T-cell (primary cell): ENCODE results near the gene BLOC1S5. TPM values are rescaled to one million over a fixed set of nuclear protein-coding genes. Genes with fewer than 3 reads are reported as not detected.
"Not testable (repeated sequence)": the region's sequence is repeated elsewhere in the genome, so short reads cannot be mapped to it uniquely, and the experiment has no call there.

ENCODE experiments used
- ATAC-seq, 4 experiments: fragments of 200-7000 bp in 3 of 4; fragments of 150-1000 bp in 1 of 4; cut with Tn5 transposase; replicated peaks in 1 of 4; 1 replicate in 3 of 4; 2 replicates in 1 of 4; pipeline ENCODE4 v1.10.0; 2021; ENCODE audit warnings: moderate library complexity in 3 of 4, mild to moderate bottlenecking in 2 of 4, moderate number of reproducible peaks in 1 of 4
- CTCF ChIA-PET, 2 donors: fragments of 300-600 bp; sonication (Branson Sonifier 250); formaldehyde crosslinking; loops; one replicate each; lab custom pipeline; 2022; ENCODE audit warnings: antibody characterized with exemption in 2 of 2; lab: Charles Lee
- POLR2A ChIA-PET, 2 donors: fragments of 300-600 bp; sonication (Branson Sonifier 250); formaldehyde crosslinking; loops; one replicate each; lab custom pipeline; 2022; ENCODE audit warnings: antibody characterized with exemption in 2 of 2; lab: Charles Lee
- DNase-seq, 35 experiments: peaks; one replicate each; pipeline versions ENCODE4 v3.0.0 to v3.0.0-alpha.2; 2013 to 2023
- H3K27ac ChIP-seq: one replicate; pipeline ENCODE4 v1.5.1; 2013; ENCODE audit warnings: low read length
- H3K27me3 ChIP-seq, 2 experiments: replicated peaks in 1 of 2; 1 replicate in 1 of 2; 2 replicates in 1 of 2; pipeline versions ENCODE4 v1.6.1 to v1.7.0; 2013; ENCODE audit warnings: low read length in 1 of 2, mixed read lengths in 1 of 2; ENCODE audit not compliant: control insufficient read depth in 2 of 2, insufficient read depth in 2 of 2; ENCODE audit errors: extremely low read depth in 1 of 2
- H3K36me3 ChIP-seq, 2 donors: 1 replicate in 1 of 2; 2 replicates in 1 of 2; pipeline versions ENCODE4 v1.6.1 to v1.7.0; 2013; ENCODE audit warnings: low read length in 1 of 2; ENCODE audit not compliant: control insufficient read depth in 2 of 2, insufficient read depth in 1 of 2; ENCODE audit errors: extremely low read depth in 1 of 2
- H3K4me1 ChIP-seq, 2 experiments: 1 replicate in 1 of 2; 2 replicates in 1 of 2; pipeline versions ENCODE4 v1.6.1 to v1.7.0; 2013; ENCODE audit warnings: low read length in 2 of 2, mixed read lengths in 1 of 2; ENCODE audit not compliant: insufficient read depth in 2 of 2, control insufficient read depth in 1 of 2; ENCODE audit errors: extremely low read depth in 1 of 2
- H3K4me3 ChIP-seq, 2 donors: 1 replicate in 1 of 2; 2 replicates in 1 of 2; pipeline versions ENCODE4 v1.5.1 to v1.7.0; 2013; ENCODE audit warnings: mild to moderate bottlenecking in 2 of 2, low read length in 1 of 2, moderate library complexity in 1 of 2; ENCODE audit not compliant: control insufficient read depth in 1 of 2; ENCODE audit errors: extremely low read depth in 1 of 2
- H3K9me3 ChIP-seq: 2 replicates; pipeline ENCODE4 v1.7.0; 2013
- H3K27ac Mint-ChIP-seq, 2 donors: one replicate each; pipeline ENCODE4 v1.8.0; 2020 to 2021; ENCODE audit warnings: mild to moderate bottlenecking in 2 of 2, mixed read lengths in 2 of 2
- H3K27me3 Mint-ChIP-seq, 2 donors: one replicate each; pipeline ENCODE4 v1.8.0; 2021 to 2022; ENCODE audit warnings: mixed read lengths in 2 of 2
- H3K36me3 Mint-ChIP-seq: one replicate; pipeline ENCODE4 v1.8.0; 2021; ENCODE audit warnings: mixed read lengths
- H3K4me1 Mint-ChIP-seq, 3 donors: one replicate each; pipeline ENCODE4 v1.8.0; 2020 to 2022; ENCODE audit warnings: mixed read lengths in 3 of 3, mild to moderate bottlenecking in 1 of 3
- H3K4me3 Mint-ChIP-seq, 3 donors: one replicate each; pipeline ENCODE4 v1.8.0; 2020 to 2022; ENCODE audit warnings: mild to moderate bottlenecking in 3 of 3, mixed read lengths in 3 of 3, moderate library complexity in 3 of 3
- H3K9me3 Mint-ChIP-seq, 3 donors: one replicate each; pipeline ENCODE4 v1.8.0; 2020 to 2022; ENCODE audit warnings: mixed read lengths in 3 of 3
- WGBS: methylation state at CpG from one replicate; pipeline ENCODE4 v1.1.5; 2013; ENCODE audit warnings: missing lambda C conversion rate; ENCODE audit not compliant: insufficient coverage; 5-methylcytosine and 5-hydroxymethylcytosine counted together
- total RNA-seq, 35 experiments: library from RNA in 6 of 35; stranded (reverse) in 6 of 35; fragments of 120-200 nt in 1 of 35; gene quantifications; one replicate each; pipeline versions ENCODE4 v1.2.1 to v1.2.4 and lab custom pipeline; 2013 to 2026

Gene BLOC1S5
- total RNA-seq, 5 donors from 2014 or later (not counting 1 experiment from before 2014, with no cell fraction given), result 12.3 to 26.9 (median 18.1) TPM

GRCh38 chr6:8041913-8042583, 22.1 kb downstream of the BLOC1S5 start:
- Mint-ChIP-seq H3K36me3 (peaks cover 70% of the 10 kb centered on the region), H3K27me3 (no peaks in the 10 kb centered on the region), H3K4me3 (no peak overlapping the region), H3K9me3 (peaks cover under 1 to 18% (median 5%) of the 10 kb centered on the region in 3 donors), H3K4me1 (peaks cover 17 to 20% (median 20%) of the 10 kb centered on the region in 3 donors), H3K27ac (no peak overlapping the region)
- ChIA-PET CTCF (interaction anchor here in 1 of 2 donors (1.1 kb wide), 1 partner anchor 36 kb away, joined by 3 read pairs; no protein-coding TSS in a partner anchor), POLR2A (no interaction called here)
- Histone ChIP-seq H3K36me3 (peaks cover 0 to 19% of the 10 kb centered on the region in 2 donors), H3K4me1 (no peaks in the 10 kb centered on the region), H3K27me3 (no peaks in the 10 kb centered on the region), H3K9me3 (no peaks in the 10 kb centered on the region), H3K27ac (no peak overlapping the region), H3K4me3 (no peak overlapping the region)
- ATAC-seq (no peak), DNase-seq (no peak)
- WGBS, result no CpG with 5 or more reads among the region's 9 CpGs

GRCh38 chr6:8034107-8034506, 30.1 kb downstream of the BLOC1S5 start:
- H3K27me3 Mint-ChIP-seq, POLR2A ChIA-PET, H3K4me1 ChIP-seq, H3K27ac ChIP-seq, H3K4me3 Mint-ChIP-seq, H3K27ac Mint-ChIP-seq, H3K4me3 ChIP-seq, ATAC-seq, H3K27me3 ChIP-seq, CTCF ChIA-PET, DNase-seq, H3K9me3 Mint-ChIP-seq, H3K36me3 ChIP-seq, H3K9me3 ChIP-seq: not testable (repeated sequence)
- peaks cover 63 to 69% (median 68%) of the 10 kb centered on the region in 3 donors for H3K4me1 Mint-ChIP-seq
- no CpG with 5 or more reads among the region's 3 CpGs for WGBS
- peaks cover 60% of the 10 kb centered on the region for H3K36me3 Mint-ChIP-seq

GRCh38 chr6:8030920-8031319, 33.3 kb downstream of the BLOC1S5 start:
- Mint-ChIP-seq H3K4me3 (no peak overlapping the region), H3K27ac (no peak overlapping the region), H3K27me3 (no peaks in the 10 kb centered on the region), H3K36me3 (peaks cover 49% of the 10 kb centered on the region), H3K9me3 (no peaks in the 10 kb centered on the region), H3K4me1 (peaks cover 36 to 50% (median 50%) of the 10 kb centered on the region in 3 donors)
- H3K27me3 ChIP-seq, result no peaks in the 10 kb centered on the region
- H3K4me1 ChIP-seq, result no peaks in the 10 kb centered on the region
- ChIA-PET CTCF (no interaction called here), POLR2A (no interaction called here)
- DNase-seq (no peak), ATAC-seq (no peak)
- no peaks in the 10 kb centered on the region for H3K9me3 ChIP-seq
- no peak overlapping the region for H3K27ac ChIP-seq
- no peak overlapping the region for H3K4me3 ChIP-seq
- no peaks in the 10 kb centered on the region for H3K36me3 ChIP-seq
- WGBS, result 100% methylated on average over 1 of the region's 5 CpGs

- no peak overlapping the region for H3K27ac Mint-ChIP-seq
- no peaks in the 10 kb centered on the region for H3K27me3 Mint-ChIP-seq
- no peak overlapping the region for H3K4me3 Mint-ChIP-seq
- DNase-seq (no peak), ATAC-seq (no peak)
- ChIA-PET POLR2A (no interaction called here), CTCF (no interaction called here)
- Histone ChIP-seq H3K9me3 (no peaks in the 10 kb centered on the region), H3K27me3 (no peaks in the 10 kb centered on the region), H3K27ac (no peak overlapping the region), H3K4me3 (no peak overlapping the region), H3K4me1 (no peaks in the 10 kb centered on the region), H3K36me3 (peaks cover 2 to 3% of the 10 kb centered on the region in 2 donors)
- H3K36me3 Mint-ChIP-seq, result peaks cover 52% of the 10 kb centered on the region
- H3K9me3 Mint-ChIP-seq, result no peaks in the 10 kb centered on the region
- 90% methylated on average over 2 of the region's 6 CpGs for WGBS
- H3K4me1 Mint-ChIP-seq, result peaks cover 29 to 44% (median 43%) of the 10 kb centered on the region in 3 donors
Measured at GRCh38 chr6:8029243-8029870, 34.8 kb downstream of the BLOC1S5 start.

- ChIA-PET CTCF (no interaction called here), POLR2A (no interaction called here)
- Histone ChIP-seq H3K27me3 (no peaks in the 10 kb centered on the region), H3K27ac (no peak overlapping the region), H3K4me1 (no peaks in the 10 kb centered on the region), H3K4me3 (no peak overlapping the region), H3K36me3 (peaks cover 3 to 5% of the 10 kb centered on the region in 2 donors), H3K9me3 (no peaks in the 10 kb centered on the region)
- Mint-ChIP-seq H3K27ac (no peak overlapping the region), H3K27me3 (no peaks in the 10 kb centered on the region), H3K4me3 (no peak overlapping the region), H3K9me3 (no peaks in the 10 kb centered on the region), H3K4me1 (peaks cover 29 to 42% (median 40%) of the 10 kb centered on the region in 3 donors), H3K36me3 (peaks cover 48% of the 10 kb centered on the region)
- DNase-seq (no peak), ATAC-seq (no peak)
- 90% methylated on average over 1 of the region's 2 CpGs for WGBS
Measured at GRCh38 chr6:8027965-8028651, 36.1 kb downstream of the BLOC1S5 start.

GRCh38 chr6:8026800-8027199, 37.4 kb downstream of the BLOC1S5 start:
- DNase-seq (no peak), ATAC-seq (no peak)
- Histone ChIP-seq H3K27ac (no peak overlapping the region), H3K36me3 (peaks cover 3 to 5% of the 10 kb centered on the region in 2 donors), H3K4me3 (no peak overlapping the region), H3K4me1 (no peaks in the 10 kb centered on the region), H3K9me3 (no peaks in the 10 kb centered on the region), H3K27me3 (no peaks in the 10 kb centered on the region)
- Mint-ChIP-seq H3K27ac (no peak overlapping the region), H3K9me3 (no peaks in the 10 kb centered on the region), H3K36me3 (peaks cover 43% of the 10 kb centered on the region), H3K27me3 (no peaks in the 10 kb centered on the region), H3K4me3 (no peak overlapping the region), H3K4me1 (peaks cover 25 to 31% (median 29%) of the 10 kb centered on the region in 3 donors)
- CTCF ChIA-PET, result no interaction called here
- POLR2A ChIA-PET, result no interaction called here
- no CpG with 5 or more reads among the region's 3 CpGs for WGBS
